HepG2 (cell line): ENCODE measurements around the gene CCDC174. TPM values are rescaled to one million over a fixed set of nuclear protein-coding genes. Genes with fewer than 3 reads are reported as not detected.

Source experiments
- CEBPB ChIP-seq: IDR thresholded peaks from 2 replicates; pipeline ENCODE4 v1.6.1; 2011; ENCODE audit warnings: low read depth, low read length, improper control_type of control experiment, borderline replicate concordance
- FOXA3 ChIP-seq: IDR thresholded peaks from 2 replicates; pipeline ENCODE4 v1.6.1; 2016; ENCODE audit warnings: missing genetic modification reagents, missing compliant biosample characterization
- FOXK1 ChIP-seq: sonication (generic); formaldehyde crosslinking; IDR thresholded peaks from 2 replicates; pipeline ENCODE4 v1.4.0; 2020; ENCODE audit warnings: low read depth, missing genetic modification reagents, borderline replicate concordance
- GABPA ChIP-seq, 2 experiments: IDR thresholded peaks; 2 replicates each; pipeline ENCODE4 v1.6.1; 2011 to 2016; ENCODE audit warnings: low read depth in 2 of 2, low read length in 1 of 2, missing biosample characterization in 1 of 2, missing genetic modification characterization in 1 of 2
- HDAC1 ChIP-seq: sonication (generic); formaldehyde crosslinking; IDR thresholded peaks from 2 replicates; pipeline ENCODE4 v1.5.1; 2020; ENCODE audit warnings: mild to moderate bottlenecking, missing genetic modification reagents
- HMG20A ChIP-seq: IDR thresholded peaks from 2 replicates; pipeline ENCODE4 v1.6.1; 2016; ENCODE audit warnings: borderline replicate concordance
- KLF11 ChIP-seq: IDR thresholded peaks from 2 replicates; pipeline ENCODE4 v1.6.1; 2016; ENCODE audit warnings: missing compliant biosample characterization
- PAXIP1 ChIP-seq: sonication (generic); formaldehyde crosslinking; conservative IDR thresholded peaks from 2 replicates; pipeline ENCODE4 v1.4.0; 2020; ENCODE audit warnings: mild to moderate bottlenecking, missing genetic modification reagents, moderate library complexity
- SALL1 ChIP-seq: sonication (generic); formaldehyde crosslinking; IDR thresholded peaks from 2 replicates; pipeline ENCODE4 v1.8.0; 2022; ENCODE audit warnings: mild to moderate bottlenecking, missing genetic modification reagents
- SAP130 ChIP-seq: IDR thresholded peaks from 2 replicates; pipeline ENCODE4 v1.6.1; 2016; ENCODE audit warnings: low read depth
- SATB2 ChIP-seq: sonication (generic); formaldehyde crosslinking; IDR thresholded peaks from 2 replicates; pipeline ENCODE4 v1.5.0; 2020; ENCODE audit warnings: missing genetic modification reagents
- SOX6 ChIP-seq, 2 experiments: fragments of 450-650 bp in 1 of 2; sonication (generic) in 1 of 2; formaldehyde crosslinking in 1 of 2; IDR thresholded peaks; 2 replicates each; pipeline versions ENCODE4 v1.4.0 to v1.6.1; 2017 to 2020; ENCODE audit warnings: antibody characterized with exemption in 1 of 2, mild to moderate bottlenecking in 1 of 2, missing genetic modification reagents in 1 of 2
- SRF ChIP-seq: IDR thresholded peaks from 2 replicates; pipeline ENCODE4 v1.6.1; 2011; ENCODE audit warnings: mild to moderate bottlenecking, low read depth, low read length, moderate library complexity
- THAP7 ChIP-seq: sonication (generic); formaldehyde crosslinking; IDR thresholded peaks from 2 replicates; pipeline ENCODE4 v1.8.1; 2023; ENCODE audit warnings: mild to moderate bottlenecking, missing genetic modification reagents
- ZGPAT ChIP-seq: IDR thresholded peaks from 2 replicates; pipeline ENCODE4 v1.6.1; 2016; ENCODE audit warnings: mild to moderate bottlenecking
- ZNF34 ChIP-seq: sonication (generic); formaldehyde crosslinking; IDR thresholded peaks from 2 replicates; pipeline ENCODE4 v1.4.0; 2020; ENCODE audit warnings: mild to moderate bottlenecking, missing genetic modification reagents, borderline replicate concordance
- ZNF350 ChIP-seq: sonication (generic); formaldehyde crosslinking; IDR thresholded peaks from 2 replicates; pipeline ENCODE4 v1.4.0; 2020; ENCODE audit warnings: mild to moderate bottlenecking, low read depth, missing genetic modification reagents, borderline replicate concordance
- ZNF501 ChIP-seq: sonication (generic); formaldehyde crosslinking; IDR thresholded peaks from 2 replicates; pipeline ENCODE4 v1.5.1; 2020; ENCODE audit warnings: mild to moderate bottlenecking, moderate library complexity, missing genetic modification reagents
- ZNF597 ChIP-seq: sonication (generic); formaldehyde crosslinking; IDR thresholded peaks from 2 replicates; pipeline ENCODE4 v1.5.0; 2020; ENCODE audit warnings: missing genetic modification reagents
- ZNF7 ChIP-seq: IDR thresholded peaks from 2 replicates; pipeline ENCODE4 v1.6.1; 2016; ENCODE audit warnings: missing biosample characterization, missing genetic modification reagents
- polyA plus RNA-seq, 8 experiments: library from polyadenylated mRNA; depleted of rRNA in 3 of 8; stranded (reverse) in 7 of 8; unstranded in 1 of 8; fragments of >200 nt; fragmentation: Illumina TruSeq in 4 of 8; extraction: Trizol in 4 of 8; gene quantifications; 2 replicates each; pipeline versions ENCODE4 v1.2.1 to v1.2.3, GENCODE V29; 2011 to 2016; ENCODE audit warnings: low read depth in 4 of 8, missing spikeins in 1 of 8, mixed read lengths in 1 of 8; ENCODE audit not compliant: insufficient read depth in 1 of 8
- total RNA-seq, 5 experiments: library from RNA; depleted of rRNA; stranded (reverse); fragments of >200 nt; fragmentation: Illumina TruSeq; extraction: Trizol; gene quantifications; 2 replicates each; pipeline ENCODE4 v1.2.3, GENCODE V29; 2016; ENCODE audit warnings: low read depth in 1 of 5

The CCDC174 gene
- total and polyA plus RNA-seq, 2 of the 13 experiments (the other 11 are each of a cell fraction or from before 2014, with no cell fraction given): 5.4 to 11.0 TPM

GRCh38 chr3:14631687-14632441 lies 19.7 kb upstream of the CCDC174 start (continued):
- TF ChIP-seq CEBPB (peak; percentile 92), FOXA3 (CRISPR knock-in tag) (peak; percentile 90), ZNF34 (CRISPR knock-in tag) (no peak), PAXIP1 (peak; percentile 65), GABPA (IDR thresholded peaks at IDR 0.05; ENCODE audit: low read depth, low read length) (no peak), GABPA (CRISPR knock-in tag; IDR thresholded peaks at IDR 0.05; ENCODE audit: low read depth) (peak; percentile 12; the same call in 1 of the 2 replicates), SALL1 (CRISPR knock-in tag) (0 out of 2 replicates have a peak, but pooled peaks have one; percentile 24), KLF11 (CRISPR knock-in tag) (no peak), SAP130 (CRISPR knock-in tag) (peak; percentile 32; the same call in 1 of the 2 replicates), SRF (0 out of 2 replicates have a peak, but pooled peaks have one; percentile 48), HMG20A (CRISPR knock-in tag) (peak; percentile 22; the same call in 1 of the 2 replicates), ZNF597 (CRISPR knock-in tag) (no peak), SATB2 (0 out of 2 replicates have a peak, but pooled peaks have one; percentile 73), HDAC1 (CRISPR knock-in tag) (peak; percentile 45), ZGPAT (CRISPR knock-in tag) (peak; percentile 20; the same call in 1 of the 2 replicates), FOXK1 (peak; percentile 45; the same call in 1 of the 2 replicates), ZNF350 (CRISPR knock-in tag) (peak; percentile 43; the same call in 1 of the 2 replicates), SOX6 (IDR thresholded peaks at IDR 0.05) (no peak), SOX6 (CRISPR knock-in tag; IDR thresholded peaks at IDR 0.05) (0 out of 2 replicates have a peak, but pooled peaks have one; percentile 11), ZNF501 (CRISPR knock-in tag) (0 out of 2 replicates have a peak, but pooled peaks have one; percentile 19), THAP7 (0 out of 2 replicates have a peak, but pooled peaks have one; percentile 42), ZNF7 (CRISPR knock-in tag) (peak; percentile 70; the same call in 1 of the 2 replicates)
